ENCODE measurements around the gene CD40.
"Not testable (repeated sequence)": the region's sequence is repeated elsewhere in the genome, so short reads cannot be mapped to it uniquely, and the experiment has no call there.

CD40 gene

GRCh38 chr20:46093531-46093930 is 24.6 kb upstream of the CD40 start:
- no peak for DNase-seq (ENCODE audit: low read depth)

DNA sequence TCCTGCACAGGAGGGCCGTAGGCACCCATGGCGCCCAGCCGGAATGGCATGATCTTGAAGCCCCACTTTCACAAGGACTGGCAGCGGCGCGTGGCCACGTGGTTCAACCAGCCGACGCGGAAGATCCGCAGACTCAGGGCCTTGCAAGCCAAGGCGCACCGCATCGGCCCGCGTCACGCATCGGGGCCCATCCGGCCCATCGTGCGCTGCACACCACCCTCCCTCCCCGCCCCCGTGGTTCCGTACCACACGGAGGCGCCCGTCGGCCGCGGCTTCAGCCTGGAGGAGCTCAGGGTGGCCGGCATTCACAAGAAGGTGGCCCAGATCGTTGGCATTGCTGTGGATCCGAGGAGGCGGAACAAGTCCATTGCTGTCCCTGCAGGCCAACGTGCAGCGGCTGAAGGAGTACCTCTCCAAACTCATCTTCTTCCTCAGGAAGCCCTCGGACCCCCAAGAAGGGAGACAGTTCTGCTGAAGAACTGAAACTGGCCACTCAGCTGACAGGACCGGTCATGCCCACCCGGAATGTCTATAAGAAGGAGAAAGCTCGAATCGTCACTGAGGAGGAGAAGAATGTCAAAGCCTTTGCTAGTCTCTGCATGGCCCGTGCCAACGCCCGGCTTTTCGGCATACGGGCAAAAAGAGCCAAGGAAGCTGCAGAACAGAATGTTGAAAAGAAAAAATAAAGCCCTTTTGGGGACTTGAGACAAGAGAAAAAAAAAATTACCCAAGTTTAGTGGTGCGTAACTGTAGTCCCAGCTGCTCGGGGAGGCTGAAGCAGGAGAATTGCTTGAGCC is 18.4 kb upstream of the CD40 start:
- no peak for DNase-seq (ENCODE audit: low read depth)

DNA sequence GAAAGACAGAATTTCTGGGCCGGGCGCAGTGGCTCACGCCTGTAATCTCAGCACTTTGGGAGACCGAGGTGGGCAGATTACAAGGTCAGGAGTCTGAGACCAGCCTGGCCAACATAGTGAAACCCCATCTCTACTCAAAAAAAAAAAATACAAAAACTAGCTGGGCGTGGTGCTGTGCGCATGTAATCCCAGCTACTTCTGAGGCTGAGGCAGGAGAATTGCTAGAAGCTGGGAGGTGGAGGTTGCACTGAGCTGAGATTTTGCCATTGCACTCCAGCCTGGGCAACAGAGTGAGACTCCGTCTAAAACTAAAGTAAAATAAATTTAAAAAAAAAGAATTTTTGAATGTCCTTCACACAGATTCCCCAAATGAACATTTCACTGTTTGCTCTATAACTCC is 17.7 kb upstream of the CD40 start:
- DNase-seq (ENCODE audit: low read depth), result not testable (repeated sequence)

- no peak for DNase-seq (ENCODE audit: low read depth)
Observed at GRCh38 chr20:46100988-46101387, 17.1 kb upstream of the CD40 start.

DNA sequence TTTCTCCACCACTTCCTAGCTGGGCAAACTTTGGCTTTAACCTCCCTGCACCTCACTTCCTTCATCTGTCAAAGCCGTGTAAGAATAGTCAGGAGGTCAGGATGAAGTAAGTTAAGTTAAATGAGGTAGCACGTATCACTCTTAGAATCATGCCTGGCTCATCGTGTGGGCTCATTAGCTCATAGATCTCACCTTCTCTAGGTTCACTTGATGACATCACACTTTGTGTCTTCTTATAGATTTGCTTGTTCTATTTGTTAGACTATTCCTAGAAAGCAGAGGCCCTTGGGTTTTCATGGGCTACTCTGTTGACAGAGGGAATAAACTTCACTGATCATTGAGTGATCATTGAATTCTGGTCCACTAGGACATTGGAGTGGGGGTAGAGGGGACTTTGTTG is 16.2 kb upstream of the CD40 start:
- DNase-seq (ENCODE audit: low read depth), result no peak

DNA sequence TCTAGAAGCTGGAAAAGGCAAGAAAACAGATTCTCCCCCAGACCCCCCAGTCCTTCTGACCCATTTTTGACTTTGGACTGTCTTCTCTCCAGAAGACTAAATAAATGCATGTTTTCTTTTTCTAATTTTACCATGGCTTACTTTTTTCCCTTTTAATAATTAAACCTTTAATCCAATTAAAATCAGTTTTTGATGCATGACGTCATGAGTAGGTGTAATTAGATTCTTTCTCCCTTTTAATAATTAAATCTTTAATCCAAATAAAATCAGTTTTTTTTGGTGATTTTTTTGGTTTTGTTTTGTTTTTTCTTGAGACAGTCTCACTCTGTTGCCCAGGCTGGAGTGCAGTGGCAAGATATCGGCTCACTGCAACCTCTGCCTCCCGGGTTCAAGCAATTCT is 15.2 kb upstream of the CD40 start:
- DNase-seq (ENCODE audit: low read depth), result no peak

GRCh38 chr20:46104262-46104661 is 13.9 kb upstream of the CD40 start:
- DNase-seq (ENCODE audit: low read depth), result no peak

DNA sequence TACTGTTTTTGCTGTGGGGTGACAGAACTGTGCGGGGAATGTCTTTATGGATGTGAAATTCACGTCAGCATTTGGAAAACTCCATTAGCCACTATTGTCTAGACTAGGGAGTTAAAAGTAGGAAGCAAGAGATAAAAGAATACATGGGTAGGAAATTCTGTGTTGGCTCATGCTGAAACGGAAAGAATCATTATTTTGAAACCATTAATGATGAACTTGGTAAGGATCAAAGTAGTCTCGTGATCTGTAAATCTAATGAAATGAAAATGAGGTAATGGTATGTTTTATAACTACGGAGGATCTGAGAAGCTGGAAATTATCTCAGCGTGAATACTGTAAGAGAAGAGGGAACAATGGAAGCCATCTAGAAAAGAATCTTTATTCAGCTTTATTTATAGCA is 11.1 kb upstream of the CD40 start:
- DNase-seq (ENCODE audit: low read depth), result no peak

DNA sequence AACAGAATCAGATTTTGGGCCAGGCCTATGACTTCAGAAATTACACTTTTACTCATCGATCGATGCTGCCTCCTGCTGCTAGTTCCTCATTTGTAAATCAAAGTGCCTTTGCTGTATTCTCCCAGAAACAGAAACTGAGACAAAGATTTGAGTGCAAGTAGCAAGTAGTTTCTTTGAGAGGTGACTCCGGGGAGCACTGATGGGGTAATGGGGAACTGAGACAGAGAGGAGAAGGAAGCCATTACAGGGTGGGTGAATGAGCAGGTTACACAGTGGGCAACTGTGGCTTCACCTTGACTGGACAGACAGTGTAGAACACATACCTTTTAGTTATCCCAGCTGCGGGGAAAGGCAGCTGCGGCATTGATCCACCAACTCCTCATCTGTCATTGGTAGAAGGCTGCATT is 9.7 kb upstream of the CD40 start:
- DNase-seq (ENCODE audit: low read depth), result no peak

DNA sequence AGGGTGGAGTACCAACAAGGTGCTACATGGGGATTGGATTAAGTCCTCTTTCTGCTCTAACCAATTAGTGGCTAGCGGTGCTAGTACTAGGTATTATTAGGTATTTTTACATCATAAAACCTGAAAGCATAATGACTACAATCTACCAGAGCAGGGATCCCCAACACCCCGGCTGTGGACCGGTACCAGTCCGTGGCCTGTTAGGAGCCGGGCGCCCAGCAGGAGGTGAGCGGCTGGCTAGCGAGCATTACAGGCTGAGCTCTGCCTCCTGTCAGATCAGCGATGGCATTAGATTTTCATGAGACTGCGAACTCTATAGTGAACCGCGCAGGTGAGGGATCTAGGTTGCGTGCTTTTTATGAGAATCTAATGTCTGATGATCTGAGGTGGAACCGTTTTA is 9.1 kb upstream of the CD40 start:
- no peak for DNase-seq (ENCODE audit: low read depth)

DNA sequence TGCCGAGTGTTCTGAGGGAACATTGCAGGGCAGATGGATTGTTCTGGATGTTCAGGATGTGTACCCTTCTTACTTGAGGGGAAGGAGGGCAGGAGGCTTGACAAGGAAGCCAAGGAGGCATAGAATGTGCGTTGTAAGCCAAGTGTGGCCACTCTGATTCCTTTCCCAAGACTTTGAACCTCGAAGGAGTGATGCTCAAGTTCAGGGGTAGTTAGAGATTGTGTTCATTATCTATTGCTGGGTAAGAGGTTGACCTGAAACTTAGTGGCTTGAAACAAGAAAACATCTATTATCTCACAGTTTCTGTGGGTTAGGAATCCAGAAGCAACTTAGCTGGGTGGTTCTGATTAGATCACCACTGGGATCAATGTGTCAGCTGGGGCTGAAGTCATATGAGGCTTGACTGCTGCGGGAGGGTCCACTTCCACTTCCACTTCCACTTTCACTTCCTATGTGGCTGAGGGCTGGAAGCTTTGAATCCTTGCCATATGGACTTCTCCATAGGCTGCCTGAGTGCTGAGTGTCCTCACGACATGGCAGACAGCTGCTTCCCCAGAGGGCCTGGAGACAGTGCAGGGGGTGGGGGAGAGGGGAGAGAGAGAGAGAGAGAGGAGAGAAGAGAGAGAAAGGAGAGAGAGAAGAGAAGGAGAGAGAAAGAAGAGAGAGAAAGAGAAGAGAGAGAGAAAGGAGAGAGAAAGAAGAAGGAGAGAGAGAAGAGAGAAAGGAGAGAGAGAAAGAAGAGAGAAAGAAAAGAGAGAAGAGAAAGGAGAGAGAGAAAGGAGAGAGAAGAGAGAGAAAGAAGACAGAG is 6.9 kb upstream of the CD40 start:
- DNase-seq (ENCODE audit: low read depth), result no peak

GRCh38 chr20:46111836-46112212 is 6.3 kb upstream of the CD40 start:
- DNase-seq (ENCODE audit: low read depth), result no peak

- DNase-seq (ENCODE audit: low read depth), result no peak
Observed at GRCh38 chr20:46112430-46113112, 5.5 kb upstream of the CD40 start.

DNA sequence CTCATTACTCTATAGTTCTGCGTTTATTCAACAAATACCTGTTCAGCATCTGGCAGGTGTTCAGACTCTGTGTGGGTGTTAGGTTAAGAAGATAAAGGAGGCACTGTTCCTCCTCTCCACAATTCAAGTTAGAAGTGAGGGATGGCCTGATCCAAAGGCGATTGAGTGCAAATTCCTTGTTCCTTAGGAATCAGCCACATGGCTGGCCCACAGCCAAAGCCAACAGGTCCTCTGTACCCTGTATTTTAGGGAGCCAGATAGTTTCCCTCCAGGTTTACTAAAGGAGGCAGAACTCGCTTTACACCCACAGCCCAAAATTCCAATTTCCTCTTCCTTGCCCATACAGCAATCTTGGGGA is 5.0 kb upstream of the CD40 start:
- DNase-seq (ENCODE audit: low read depth), result no peak

DNA sequence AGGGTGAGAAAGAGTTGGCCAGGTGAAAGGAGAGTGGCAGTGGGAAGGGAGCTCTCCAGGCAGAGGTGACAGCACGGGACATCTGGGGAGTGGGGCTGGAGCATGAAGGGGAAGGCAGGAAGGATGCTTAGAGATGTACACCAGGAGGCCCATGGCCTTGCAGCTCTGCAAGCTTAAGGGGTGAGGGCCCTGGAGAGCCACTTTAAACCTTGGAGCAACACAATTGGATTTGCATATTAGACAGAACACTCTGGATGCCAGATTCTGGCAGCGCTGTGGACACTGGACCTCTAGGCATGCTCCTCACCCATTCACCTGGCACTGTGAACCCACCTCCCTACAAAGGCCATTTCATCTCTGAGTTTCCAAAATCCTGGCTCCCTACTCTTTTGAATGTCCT is 3.7 kb upstream of the CD40 start:
- DNase-seq (ENCODE audit: low read depth), result no peak

GRCh38 chr20:46118481-46119020 is 437 bp downstream of the CD40 start:
- no peak for DNase-seq (ENCODE audit: low read depth)

GRCh38 chr20:46119028-46119546 is 973 bp downstream of the CD40 start:
- DNase-seq (ENCODE audit: low read depth), result no peak

- no peak for DNase-seq (ENCODE audit: low read depth)
Observed at GRCh38 chr20:46119547-46119946, 1.4 kb downstream of the CD40 start.

GRCh38 chr20:46120136-46120535 is 2.0 kb downstream of the CD40 start:
- no peak for DNase-seq (ENCODE audit: low read depth)

- DNase-seq (ENCODE audit: low read depth), result no peak
Observed at GRCh38 chr20:46121184-46121930, 3.2 kb downstream of the CD40 start.

DNA sequence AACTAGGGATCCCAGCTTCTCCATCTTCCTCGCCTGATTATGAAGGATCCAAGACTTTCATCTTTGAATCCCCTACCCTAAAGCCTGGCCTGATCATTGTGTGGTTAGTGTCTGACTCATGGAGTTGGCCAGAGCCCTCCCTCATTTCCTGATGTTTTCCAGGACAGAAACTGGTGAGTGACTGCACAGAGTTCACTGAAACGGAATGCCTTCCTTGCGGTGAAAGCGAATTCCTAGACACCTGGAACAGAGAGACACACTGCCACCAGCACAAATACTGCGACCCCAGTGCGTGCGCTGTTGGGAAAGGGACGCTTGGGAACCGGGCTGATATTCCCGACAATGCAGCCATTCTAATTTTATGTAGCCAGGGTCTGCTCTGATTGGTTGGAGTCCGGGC is 4.0 kb downstream of the CD40 start:
- no peak for DNase-seq (ENCODE audit: low read depth)

All from activated T-cell treated with anti-CD3 and anti-CD28 coated beads for 24 hours (primary cell).